HepG2 (cell line): Measurements from ENCODE around the gene RMI2. TPM values are rescaled to one million over a fixed set of nuclear protein-coding genes. Genes with fewer than 3 reads are reported as not detected.

ENCODE experiments used
- ATAD3A ChIP-seq: sonication (generic); formaldehyde crosslinking; IDR thresholded peaks from 2 replicates; pipeline ENCODE4 v1.4.0; 2020; ENCODE audit warnings: missing genetic modification reagents
- EED ChIP-seq: sonication (generic); formaldehyde crosslinking; IDR thresholded peaks from 2 replicates; pipeline ENCODE4 v1.5.0; 2020; ENCODE audit warnings: mild to moderate bottlenecking, missing genetic modification reagents
- GATAD2A ChIP-seq: IDR thresholded peaks from 2 replicates; pipeline ENCODE4 v1.6.1; 2016
- MBNL3 ChIP-seq: fragments of 250-450 bp; sonication (Bioruptor Pico); conservative IDR thresholded peaks from 2 replicates; pipeline ENCODE4 v1.8.0; 2022; ENCODE audit warnings: mild to moderate bottlenecking, inconsistent platforms
- NFRKB ChIP-seq: fragments of 450-650 bp; IDR thresholded peaks from 2 replicates; pipeline ENCODE4 v1.6.1; 2017
- PHF21A ChIP-seq: sonication (generic); formaldehyde crosslinking; IDR thresholded peaks from 2 replicates; pipeline ENCODE4 v1.5.0; 2020; ENCODE audit warnings: mild to moderate bottlenecking, missing genetic modification reagents
- WIZ ChIP-seq: sonication (generic); formaldehyde crosslinking; IDR thresholded peaks from 2 replicates; pipeline ENCODE4 v1.5.1; 2020; ENCODE audit warnings: mild to moderate bottlenecking, missing genetic modification reagents
- ZBTB1 ChIP-seq: sonication (generic); formaldehyde crosslinking; IDR thresholded peaks from 2 replicates; pipeline ENCODE4 v1.4.0; 2020; ENCODE audit warnings: missing genetic modification reagents, borderline replicate concordance
- ZBTB2 ChIP-seq: sonication (generic); formaldehyde crosslinking; IDR thresholded peaks from 2 replicates; pipeline ENCODE4 v1.8.0; 2022; ENCODE audit warnings: low read depth, missing genetic modification reagents
- ZNF136 ChIP-seq: sonication (generic); formaldehyde crosslinking; IDR thresholded peaks from 2 replicates; pipeline ENCODE4 v1.8.1; 2022; ENCODE audit warnings: low read depth, mild to moderate bottlenecking, moderate library complexity, missing genetic modification reagents
- ZNF256 ChIP-seq: sonication (generic); formaldehyde crosslinking; conservative IDR thresholded peaks from 2 replicates; pipeline ENCODE4 v1.4.0; 2020; ENCODE audit warnings: missing genetic modification reagents
- ZNF407 ChIP-seq: sonication (generic); formaldehyde crosslinking; IDR thresholded peaks from one replicate; pipeline ENCODE4 v1.5.1; 2020; ENCODE audit warnings: mild to moderate bottlenecking, missing genetic modification reagents; ENCODE audit errors: not compliant biosample characterization
- ZNF710 ChIP-seq: sonication (generic); formaldehyde crosslinking; IDR thresholded peaks from 2 replicates; pipeline ENCODE4 v1.5.0; 2020; ENCODE audit warnings: mild to moderate bottlenecking, missing genetic modification reagents, borderline replicate concordance
- ZNF776 ChIP-seq: sonication (generic); formaldehyde crosslinking; IDR thresholded peaks from 2 replicates; pipeline ENCODE4 v1.4.0; 2020; ENCODE audit warnings: mild to moderate bottlenecking, missing genetic modification reagents
- polyA plus RNA-seq, 8 experiments: library from polyadenylated mRNA; depleted of rRNA in 3 of 8; stranded (reverse) in 7 of 8; unstranded in 1 of 8; fragments of >200 nt; fragmentation: Illumina TruSeq in 4 of 8; extraction: Trizol in 4 of 8; gene quantifications; 2 replicates each; pipeline versions ENCODE4 v1.2.1 to v1.2.3, GENCODE V29; 2011 to 2016; ENCODE audit warnings: low read depth in 4 of 8, missing spikeins in 1 of 8, mixed read lengths in 1 of 8; ENCODE audit not compliant: insufficient read depth in 1 of 8
- total RNA-seq, 5 experiments: library from RNA; depleted of rRNA; stranded (reverse); fragments of >200 nt; fragmentation: Illumina TruSeq; extraction: Trizol; gene quantifications; 2 replicates each; pipeline ENCODE4 v1.2.3, GENCODE V29; 2016; ENCODE audit warnings: low read depth in 1 of 5
- TF ChIP-seq, protein P1 (sequence below): sonication (generic); formaldehyde crosslinking; IDR thresholded peaks from 2 replicates; pipeline ENCODE4 v1.5.1; 2020; ENCODE audit warnings: mild to moderate bottlenecking, moderate library complexity, missing genetic modification reagents

RMI2 gene
- total and polyA plus RNA-seq, 2 of the 13 experiments (the other 11 are each of a cell fraction or from before 2014, with no cell fraction given) = 24.5 to 55.7 TPM

GRCh38 chr16:11345040-11345862 lies at the start of gene RMI2 (continued):
- TF ChIP-seq ZNF710 (CRISPR knock-in tag) = peak; percentile 85; the same call in 1 of the 2 replicates
- TF ChIP-seq ZNF407 (CRISPR knock-in tag) = no peak
- no peak; the same call in none of the 2 replicates for TF ChIP-seq ZNF136
- peak; percentile 34; the same call in 1 of the 2 replicates for TF ChIP-seq EED
- peak; percentile 95 for TF ChIP-seq ZNF776 (CRISPR knock-in tag)
- peak; percentile 47; the same call in 1 of the 2 replicates for TF ChIP-seq GATAD2A (CRISPR knock-in tag)
- TF ChIP-seq ZBTB1 (CRISPR knock-in tag) = no peak
- 0 out of 2 replicates have a peak, but pooled peaks have one; percentile 62 for TF ChIP-seq ZBTB2 (CRISPR knock-in tag)
- no peak for TF ChIP-seq MBNL3 (CRISPR knock-in tag)
- peak; percentile 80 for TF ChIP-seq PHF21A (CRISPR knock-in tag)
- no peak for TF ChIP-seq WIZ (CRISPR knock-in tag)
- TF ChIP-seq NFRKB = 0 out of 2 replicates have a peak, but pooled peaks have one; percentile 24
- TF ChIP-seq, protein P1, sequence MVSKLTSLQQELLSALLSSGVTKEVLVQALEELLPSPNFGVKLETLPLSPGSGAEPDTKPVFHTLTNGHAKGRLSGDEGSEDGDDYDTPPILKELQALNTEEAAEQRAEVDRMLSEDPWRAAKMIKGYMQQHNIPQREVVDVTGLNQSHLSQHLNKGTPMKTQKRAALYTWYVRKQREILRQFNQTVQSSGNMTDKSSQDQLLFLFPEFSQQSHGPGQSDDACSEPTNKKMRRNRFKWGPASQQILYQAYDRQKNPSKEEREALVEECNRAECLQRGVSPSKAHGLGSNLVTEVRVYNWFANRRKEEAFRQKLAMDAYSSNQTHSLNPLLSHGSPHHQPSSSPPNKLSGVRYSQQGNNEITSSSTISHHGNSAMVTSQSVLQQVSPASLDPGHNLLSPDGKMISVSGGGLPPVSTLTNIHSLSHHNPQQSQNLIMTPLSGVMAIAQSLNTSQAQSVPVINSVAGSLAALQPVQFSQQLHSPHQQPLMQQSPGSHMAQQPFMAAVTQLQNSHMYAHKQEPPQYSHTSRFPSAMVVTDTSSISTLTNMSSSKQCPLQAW (CRISPR knock-in tag) = peak; percentile 95
- TF ChIP-seq ZNF256 = no peak
- no peak for TF ChIP-seq ATAD3A
